Chondrocyte (in vitro differentiated cells): Measurements from ENCODE around the gene WBP2. TPM values are rescaled to one million over a fixed set of nuclear protein-coding genes. Genes with fewer than 3 reads are reported as not detected.

Experiments used
- DNase-seq: peaks from one replicate; pipeline ENCODE4 v3.0.0; 2021; ENCODE audit warnings: mixed read lengths, low spot score
- H3K27ac Mint-ChIP-seq: one replicate; pipeline ENCODE4 v1.8.0; 2021; ENCODE audit warnings: mild to moderate bottlenecking, moderate library complexity, mixed read lengths; ENCODE audit not compliant: unreplicated experiment
- H3K27me3 Mint-ChIP-seq: 2 replicates; pipeline ENCODE4 v1.8.0; 2021; ENCODE audit warnings: low read depth, mixed read lengths
- H3K36me3 Mint-ChIP-seq: 2 replicates; pipeline ENCODE4 v1.8.0; 2021; ENCODE audit warnings: low read depth, mixed read lengths
- H3K4me1 Mint-ChIP-seq: 2 replicates; pipeline ENCODE4 v1.8.0; 2021; ENCODE audit warnings: low read depth, mild to moderate bottlenecking, mixed read lengths
- H3K4me3 Mint-ChIP-seq: one replicate; pipeline ENCODE4 v1.8.0; 2021; ENCODE audit warnings: mild to moderate bottlenecking, moderate library complexity, mixed read lengths; ENCODE audit not compliant: unreplicated experiment
- H3K9me3 Mint-ChIP-seq: 2 replicates; pipeline ENCODE4 v1.8.0; 2021; ENCODE audit warnings: low read depth, mixed read lengths
- total RNA-seq: library from RNA; stranded (reverse); gene quantifications from 3 replicates; pipeline ENCODE4 v1.2.1, GENCODE V29; 2021
- TF ChIP-seq, protein P1 (sequence below): fragments of 200-600 bp; sonication (generic); IDR thresholded peaks from 2 replicates; pipeline ENCODE4 v1.5.0; 2021; ENCODE audit warnings: antibody characterized with exemption, mild to moderate bottlenecking, moderate library complexity

The WBP2 gene
- total RNA-seq, 1 donor from 2014 or later, result 62.5 TPM

DNA sequence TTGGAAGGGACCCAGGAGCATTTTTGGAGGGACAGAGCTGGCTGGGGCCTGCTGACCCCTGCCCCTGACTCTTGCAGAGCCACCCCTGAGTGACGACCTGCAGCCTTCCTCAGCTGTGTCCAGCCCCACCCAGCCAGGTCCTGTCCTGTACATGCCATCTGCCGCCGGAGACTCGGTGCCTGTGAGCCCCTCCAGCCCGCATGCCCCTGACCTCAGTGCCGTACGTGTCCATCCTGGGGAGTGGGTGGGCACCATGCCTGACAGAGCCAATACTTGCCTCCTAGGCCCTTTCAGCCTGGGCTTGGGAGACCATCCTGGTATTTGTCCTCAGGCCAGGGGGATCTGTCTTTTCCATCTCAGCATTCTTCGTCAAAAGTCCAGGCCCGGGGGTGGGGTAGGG, 38.4 kb downstream of the WBP2 start:
- Mint-ChIP-seq H3K27ac (no peak overlapping the region), H3K4me3 (no peak overlapping the region), H3K9me3 (no peaks in the 10 kb centered on the region), H3K4me1 (peaks cover 9% of the 10 kb centered on the region), H3K36me3 (peaks cover 20% of the 10 kb centered on the region), H3K27me3 (no peaks in the 10 kb centered on the region)
- TF ChIP-seq, protein P1, sequence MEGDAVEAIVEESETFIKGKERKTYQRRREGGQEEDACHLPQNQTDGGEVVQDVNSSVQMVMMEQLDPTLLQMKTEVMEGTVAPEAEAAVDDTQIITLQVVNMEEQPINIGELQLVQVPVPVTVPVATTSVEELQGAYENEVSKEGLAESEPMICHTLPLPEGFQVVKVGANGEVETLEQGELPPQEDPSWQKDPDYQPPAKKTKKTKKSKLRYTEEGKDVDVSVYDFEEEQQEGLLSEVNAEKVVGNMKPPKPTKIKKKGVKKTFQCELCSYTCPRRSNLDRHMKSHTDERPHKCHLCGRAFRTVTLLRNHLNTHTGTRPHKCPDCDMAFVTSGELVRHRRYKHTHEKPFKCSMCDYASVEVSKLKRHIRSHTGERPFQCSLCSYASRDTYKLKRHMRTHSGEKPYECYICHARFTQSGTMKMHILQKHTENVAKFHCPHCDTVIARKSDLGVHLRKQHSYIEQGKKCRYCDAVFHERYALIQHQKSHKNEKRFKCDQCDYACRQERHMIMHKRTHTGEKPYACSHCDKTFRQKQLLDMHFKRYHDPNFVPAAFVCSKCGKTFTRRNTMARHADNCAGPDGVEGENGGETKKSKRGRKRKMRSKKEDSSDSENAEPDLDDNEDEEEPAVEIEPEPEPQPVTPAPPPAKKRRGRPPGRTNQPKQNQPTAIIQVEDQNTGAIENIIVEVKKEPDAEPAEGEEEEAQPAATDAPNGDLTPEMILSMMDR, result no peak
- peak; percentile 91 for DNase-seq

GRCh38 chr17:75815399-75815798, 39.7 kb downstream of the WBP2 start:
- no peaks in the 10 kb centered on the region for H3K9me3 Mint-ChIP-seq

GRCh38 chr17:75814900-75815373, 40.2 kb downstream of the WBP2 start:
- no peak for DNase-seq

More at GRCh38 chr17:75815399-75815798, 39.7 kb downstream of the WBP2 start:
- Mint-ChIP-seq H3K27me3 (no peaks in the 10 kb centered on the region), H3K36me3 (peaks cover 17% of the 10 kb centered on the region), H3K27ac (peak overlapping the region; percentile 70), H3K4me3 (no peak overlapping the region), H3K4me1 (peaks cover 9% of the 10 kb centered on the region)
- TF ChIP-seq, protein P1, result no peak
- no peak for DNase-seq

GRCh38 chr17:75814021-75814395, 41.1 kb downstream of the WBP2 start:
- Mint-ChIP-seq H3K36me3 (peaks cover 9% of the 10 kb centered on the region), H3K27ac (no peak overlapping the region), H3K4me1 (peaks cover 17% of the 10 kb centered on the region), H3K4me3 (no peak overlapping the region), H3K9me3 (no peaks in the 10 kb centered on the region), H3K27me3 (no peaks in the 10 kb centered on the region)
- TF ChIP-seq, protein P1, result no peak
- DNase-seq, result no peak

More at GRCh38 chr17:75814900-75815373, 40.2 kb downstream of the WBP2 start:
- TF ChIP-seq, protein P1, result no peak
- H3K36me3 Mint-ChIP-seq, result peaks cover 17% of the 10 kb centered on the region
- H3K27me3 Mint-ChIP-seq, result no peaks in the 10 kb centered on the region
- peak overlapping the region; percentile 70 for H3K27ac Mint-ChIP-seq
- no peak overlapping the region for H3K4me3 Mint-ChIP-seq
- no peaks in the 10 kb centered on the region for H3K9me3 Mint-ChIP-seq
- peaks cover 9% of the 10 kb centered on the region for H3K4me1 Mint-ChIP-seq

- no peaks in the 10 kb centered on the region for H3K9me3 Mint-ChIP-seq
- no peak overlapping the region for H3K4me3 Mint-ChIP-seq
- peaks cover 5% of the 10 kb centered on the region for H3K36me3 Mint-ChIP-seq
- DNase-seq, result peak; percentile 73
- H3K27ac Mint-ChIP-seq, result no peak overlapping the region
- TF ChIP-seq, protein P1, result no peak
- no peaks in the 10 kb centered on the region for H3K27me3 Mint-ChIP-seq
- H3K4me1 Mint-ChIP-seq, result peaks cover 23% of the 10 kb centered on the region
Observed at GRCh38 chr17:75813081-75814020, 41.8 kb downstream of the WBP2 start.
